ENCODE results near the gene ELOVL4.

Gene ELOVL4

GRCh38 chr6:79909517-79909916 is 37.8 kb downstream of the ELOVL4 start:
- DNase-seq = no peak

- no peak for DNase-seq
Measured at GRCh38 chr6:79902046-79902445, 45.3 kb downstream of the ELOVL4 start.

GRCh38 chr6:79898076-79898475 is 49.3 kb downstream of the ELOVL4 start:
- no peak for DNase-seq

- DNase-seq = no peak
Measured at GRCh38 chr6:79896075-79896449, 51.3 kb downstream of the ELOVL4 start.

- DNase-seq = no peak
Measured at GRCh38 chr6:79895382-79896074, 51.8 kb downstream of the ELOVL4 start.

GRCh38 chr6:79894939-79895338 is 52.4 kb downstream of the ELOVL4 start:
- no peak for DNase-seq

GRCh38 chr6:79888587-79888986 is 58.8 kb downstream of the ELOVL4 start:
- no peak for DNase-seq

- DNase-seq = no peak
Measured at GRCh38 chr6:79878142-79878748, 69.1 kb downstream of the ELOVL4 start.

- DNase-seq = no peak
Measured at GRCh38 chr6:79874531-79875134, 72.7 kb downstream of the ELOVL4 start.

- DNase-seq = no peak
Measured at GRCh38 chr6:79872986-79873385, 74.4 kb downstream of the ELOVL4 start.

- DNase-seq = no peak
Measured at GRCh38 chr6:79872303-79872702, 75.0 kb downstream of the ELOVL4 start.

GRCh38 chr6:79869600-79870084 is 77.7 kb downstream of the ELOVL4 start:
- peak; percentile 79 for DNase-seq

- DNase-seq = no peak
Measured at GRCh38 chr6:79869184-79869583, 78.2 kb downstream of the ELOVL4 start.

- peak; percentile 54 for DNase-seq
Measured at GRCh38 chr6:79868098-79868722, 79.1 kb downstream of the ELOVL4 start.

Measured in CD4-positive, alpha-beta T cell treated with Interleukin-12 subunit alpha and Interleukin-12 subunit beta, for 1 hour (primary cell).